Loucy (cell line): ENCODE measurements around the gene TRIB2.

ENCODE experiments used
- CTCF ChIP-seq: fragments of 200-600 bp; sonication (generic); conservative IDR thresholded peaks from 2 replicates; pipeline ENCODE4 v1.5.1; 2014; ENCODE audit warnings: mild to moderate bottlenecking, antibody characterized with exemption, low read length
- EZH2phosphoT487 ChIP-seq: fragments of 200-600 bp; IDR thresholded peaks from 2 replicates; pipeline ENCODE4 v1.6.1; 2018; ENCODE audit warnings: antibody characterized with exemption, mild to moderate bottlenecking, moderate library complexity, borderline replicate concordance

DNA sequence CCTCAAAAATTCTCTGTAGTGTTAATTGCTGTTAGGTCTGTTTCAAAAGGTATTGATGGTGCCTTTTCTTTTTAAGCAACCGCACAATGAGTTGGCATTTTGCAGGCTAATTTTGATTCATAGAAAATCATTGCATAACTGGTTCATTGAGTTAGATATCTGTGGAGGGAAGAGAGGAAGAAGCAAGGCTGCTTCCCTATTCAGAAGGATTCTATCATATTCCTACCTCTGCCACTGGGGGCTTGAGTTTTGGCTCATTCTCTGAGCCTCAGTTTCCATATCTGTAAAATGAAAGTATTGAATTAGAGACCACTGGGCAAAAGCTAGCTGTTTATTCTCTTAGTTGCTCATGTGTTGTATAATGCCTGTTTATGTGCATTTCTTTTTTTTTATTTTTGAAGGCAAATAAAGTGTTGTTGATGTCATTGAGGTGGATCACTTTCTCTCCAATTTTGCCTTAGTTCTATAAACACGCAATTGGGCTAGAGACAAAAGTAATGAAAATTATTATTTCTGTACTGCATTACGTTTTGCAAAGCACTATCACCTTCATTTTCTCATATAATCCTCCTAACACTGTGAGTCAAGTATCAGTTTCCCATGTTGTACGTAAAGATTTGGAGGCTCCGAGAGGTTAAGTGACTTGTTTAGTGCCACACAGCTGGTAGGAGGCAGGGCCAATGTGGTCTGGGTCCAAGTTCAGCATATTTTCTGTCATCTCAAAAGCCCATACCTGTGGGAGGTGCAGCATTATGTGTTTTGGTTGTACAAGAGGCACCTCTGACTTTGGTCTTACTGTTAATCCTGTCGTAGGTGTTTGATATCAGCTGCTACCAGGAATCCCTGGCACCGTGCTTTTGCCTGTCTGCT is 5.9 kb downstream of the TRIB2 start:
- TF ChIP-seq CTCF (peak; percentile 31), EZH2phosphoT487 (no peak)
